Stomach (tissue), 9 donors: ENCODE data around the gene CTH. TPM values are rescaled to one million over a fixed set of nuclear protein-coding genes. Genes with fewer than 3 reads are reported as not detected.

Source experiments
- DNase-seq, 2 donors: peaks; one replicate each; pipeline versions ENCODE4 v3.0.0 to v3.0.0-alpha.2; 2013 to 2019
- H3K27ac ChIP-seq, 5 donors: fragments of 200-600 bp in 4 of 5; sonication (generic) in 4 of 5; one replicate each; pipeline ENCODE4 v1.5.1; 2013 to 2019; ENCODE audit warnings: mild to moderate bottlenecking in 1 of 5, moderate library complexity in 1 of 5
- H3K27me3 ChIP-seq, 3 donors: fragments of 200-600 bp; sonication (generic); one replicate each; pipeline ENCODE4 v1.5.1; 2017 to 2019; ENCODE audit warnings: mixed run types in 1 of 3
- H3K36me3 ChIP-seq, 4 donors: fragments of 200-600 bp; sonication (generic); 1 replicate in 3 of 4; 2 replicates in 1 of 4; pipeline ENCODE4 v1.5.1; 2016 to 2019
- H3K4me1 ChIP-seq, 4 donors: fragments of 200-600 bp; sonication (generic); one replicate each; pipeline ENCODE4 v1.5.1; 2016 to 2019
- H3K4me3 ChIP-seq, 4 donors: fragments of 200-600 bp; sonication (generic) in 3 of 4; one replicate each; pipeline ENCODE4 v1.5.1; 2016 to 2019; ENCODE audit warnings: mild to moderate bottlenecking in 1 of 4
- H3K9me3 ChIP-seq, 4 donors: fragments of 200-600 bp; sonication (generic); one replicate each; pipeline ENCODE4 v1.5.1; 2016 to 2019
- CTCF ChIP-seq, 7 experiments: fragments of 450-650 bp in 4 of 7; fragments of 200-600 bp in 3 of 7; sonication (generic) in 3 of 7; IDR thresholded peaks; one replicate each; pipeline ENCODE4 v1.5.1; 2016 to 2019; ENCODE audit warnings: antibody characterized with exemption in 7 of 7, control low read depth in 2 of 7, mild to moderate bottlenecking in 1 of 7
- EP300 ChIP-seq: sonication (generic); formaldehyde crosslinking; IDR thresholded peaks from one replicate; pipeline ENCODE4 v1.6.1; 2017; ENCODE audit warnings: antibody characterized with exemption
- POLR2A ChIP-seq, 4 donors: fragments of 450-650 bp; IDR thresholded peaks; one replicate each; pipeline ENCODE4 v1.6.1; 2016; ENCODE audit warnings: antibody characterized with exemption in 4 of 4, control low read depth in 2 of 4, mild to moderate bottlenecking in 1 of 4, moderate library complexity in 1 of 4
- POLR2AphosphoS5 ChIP-seq, 3 donors: sonication (generic); formaldehyde crosslinking; IDR thresholded peaks; one replicate each; pipeline ENCODE4 v1.6.1; 2016; ENCODE audit warnings: antibody characterized with exemption in 3 of 3
- whole genome bisulfite sequencing, 5 donors: extraction: QIAGEN DNeasy Blood & Tissue Kit in 3 of 5; methylation state at CpG; one replicate each; pipeline versions ENCODE4 v1.1.5 to v1.1.7; 2013 to 2018; 5-methylcytosine and 5-hydroxymethylcytosine counted together
- intact Hi-C: fragments of 100-400 bp; cut with DNase I; formaldehyde crosslinking; loops from one replicate; pipeline ENCODE4 v1.15.1; 2023; ENCODE audit warnings: low total_unique reads
- polyA plus RNA-seq, 3 donors: library from polyadenylated mRNA; stranded (reverse); fragments of 200-250 nt; gene quantifications; one replicate each; pipeline ENCODE4 v1.2.3, GENCODE V29; 2013
- total RNA-seq, 5 donors: library from RNA; depleted of rRNA; stranded (reverse); fragments of >200 nt; gene quantifications; one replicate each; pipeline versions ENCODE4 v1.1.0 to v1.2.3, GENCODE V29; 2014 to 2016
- donor health status: healthy with polysubstance abuse.
- donor health status: Bipolar disorder and iron deficiency.
- donor health status: healthy.

The CTH gene
- total and polyA plus RNA-seq, 8 donors = 0.89 to 16.9 (median 5.6) TPM

- WGBS, 5 donors = 83 to 90% (median 84%) methylated on average over 2 of the region's 2 CpGs
- Histone ChIP-seq H3K27ac (no peak overlapping the region), H3K9me3 (no peaks in the 10 kb centered on the region), H3K36me3 (peaks cover 0 to 54% (median 32%) of the 10 kb centered on the region in 4 donors), H3K27me3 (no peaks in the 10 kb centered on the region), H3K4me3 (no peak overlapping the region), H3K4me1 (peaks cover 0 to 8% (median 0%) of the 10 kb centered on the region in 4 donors)
- intact Hi-C loops = no loop called here
- no peak for TF ChIP-seq EP300
- TF ChIP-seq POLR2AphosphoS5 (IDR thresholded peaks at IDR 0.05) = no peak
- no peak for TF ChIP-seq POLR2A (IDR thresholded peaks at IDR 0.05)
- TF ChIP-seq CTCF (IDR thresholded peaks at IDR 0.05) = no peak
- DNase-seq = no peak
These were observed 27.5 kb downstream of the CTH start for GRCh38 chr1:70438529-70438928.

- DNase-seq = no peak
- Histone ChIP-seq H3K9me3 (no peaks in the 10 kb centered on the region), H3K4me1 (peaks cover 0 to 8% (median 0%) of the 10 kb centered on the region in 4 donors), H3K27me3 (no peaks in the 10 kb centered on the region), H3K4me3 (no peak overlapping the region), H3K27ac (no peak overlapping the region), H3K36me3 (peaks cover 0 to 31% (median 14%) of the 10 kb centered on the region in 4 donors)
- TF ChIP-seq CTCF (IDR thresholded peaks at IDR 0.05) = no peak
- TF ChIP-seq POLR2AphosphoS5 (IDR thresholded peaks at IDR 0.05) = no peak
- TF ChIP-seq POLR2A (IDR thresholded peaks at IDR 0.05) = no peak
- TF ChIP-seq EP300 = no peak
- WGBS, 5 donors = 86 to 92% (median 91%) methylated on average over 2 of the region's 2 CpGs
- intact Hi-C loops = no loop called here
These were observed 29.7 kb downstream of the CTH start for GRCh38 chr1:70440642-70441391.

GRCh38 chr1:70441392-70442035, 30.4 kb downstream of the CTH start:
- Histone ChIP-seq H3K4me1 (peaks cover 0 to 7% (median 0%) of the 10 kb centered on the region in 4 donors), H3K27me3 (no peaks in the 10 kb centered on the region), H3K36me3 (peaks cover 0 to 25% (median 10%) of the 10 kb centered on the region in 4 donors), H3K4me3 (no peak overlapping the region), H3K27ac (no peak overlapping the region), H3K9me3 (no peaks in the 10 kb centered on the region)
- TF ChIP-seq EP300 (no peak), POLR2AphosphoS5 (IDR thresholded peaks at IDR 0.05) (no peak), CTCF (IDR thresholded peaks at IDR 0.05) (no peak), POLR2A (IDR thresholded peaks at IDR 0.05) (no peak)
- intact Hi-C loops = no loop called here
- DNase-seq = no peak
- 60 to 76% (median 69%) methylated on average over 5 of the region's 5 CpGs for WGBS, 5 donors

- no peak for DNase-seq
- 60 to 82% (median 75%) methylated on average over 2 of the region's 2 CpGs for WGBS, 5 donors
- Histone ChIP-seq H3K36me3 (peaks cover 0 to 23% (median 10%) of the 10 kb centered on the region in 4 donors), H3K27me3 (no peaks in the 10 kb centered on the region), H3K4me1 (no peaks in the 10 kb centered on the region), H3K9me3 (no peaks in the 10 kb centered on the region), H3K4me3 (no peak overlapping the region), H3K27ac (no peak overlapping the region)
- TF ChIP-seq CTCF (IDR thresholded peaks at IDR 0.05) (no peak), POLR2A (IDR thresholded peaks at IDR 0.05) (no peak), EP300 (no peak), POLR2AphosphoS5 (IDR thresholded peaks at IDR 0.05) (no peak)
- intact Hi-C loops = no loop called here
These were observed 31.4 kb downstream of the CTH start for GRCh38 chr1:70442490-70442889.
